ENCODE results near the gene CLCN2.
A peak's percentile ranks its signal among the peaks of the same experiment; 100 is the strongest.

Gene CLCN2

GRCh38 chr3:184359610-184360009, 1.8 kb downstream of the CLCN2 start:
- Histone ChIP-seq H3K9me3 (ENCODE audit: control insufficient read depth, low read length) (no peaks in the 10 kb centered on the region), H2AFZ (ENCODE audit: low read depth, low read length) (no peak overlapping the region), H2BK120ac (ENCODE audit: low read depth, low read length) (no peak overlapping the region), H2AK5ac (ENCODE audit: low read length, severe bottlenecking) (no peak overlapping the region), H3K9ac (ENCODE audit: low read length) (no peak overlapping the region), H2BK5ac (ENCODE audit: low read depth, low read length, poor library complexity, severe bottlenecking) (no peak overlapping the region), H3K79me1 (replicated peaks; ENCODE audit: low read length, poor library complexity, severe bottlenecking) (peaks cover 18% of the 10 kb centered on the region), H3K18ac (ENCODE audit: low read depth in 1 of 2, low read length in 2 of 2) (no peak overlapping the region), H4K8ac (ENCODE audit: low read length) (no peak overlapping the region), H3K4me1 (ENCODE audit: control insufficient read depth, insufficient read depth, low read depth, low read length) (peaks cover 23% of the 10 kb centered on the region), H4K91ac (ENCODE audit: low read length) (no peak overlapping the region), H3K4ac (ENCODE audit: low read depth in 1 of 2, low read length in 2 of 2) (peak overlapping the region in 1 of 2 experiments; percentile 2), H3K14ac (ENCODE audit: low read length in 2 of 2) (no peak overlapping the region), H3K27ac (ENCODE audit: low read length, poor library complexity, severe bottlenecking) (no peak overlapping the region), H2BK15ac (ENCODE audit: low read depth, poor library complexity, severe bottlenecking) (no peak overlapping the region), H3K36me3 (ENCODE audit: control insufficient read depth in 1 of 2, insufficient read depth in 2 of 2, low read depth in 1 of 2, low read length in 2 of 2) (peaks cover 30 to 38% of the 10 kb centered on the region in 2 experiments), H3K4me3 (ENCODE audit: insufficient read depth in 1 of 2, low read depth in 1 of 2, low read length in 2 of 2) (no peak overlapping the region), H3K27me3 (ENCODE audit: control insufficient read depth in 1 of 2, insufficient read depth in 1 of 2, low read length in 2 of 2) (no peaks in the 10 kb centered on the region), H3K23ac (ENCODE audit: low read length in 2 of 2) (no peak overlapping the region), H3K4me2 (ENCODE audit: low read length, poor library complexity, severe bottlenecking) (no peak overlapping the region), H2BK12ac (ENCODE audit: low read length in 2 of 2) (no peak overlapping the region)
- no peak for DNase-seq
- WGBS: 74% methylated on average over 8 of the region's 9 CpGs

GRCh38 chr3:184358921-184359350, 2.5 kb downstream of the CLCN2 start:
- 86% methylated on average over 13 of the region's 14 CpGs for WGBS
- H3K23ac ChIP-seq (ENCODE audit: low read length in 2 of 2): no peak overlapping the region
- no peak overlapping the region for H3K9ac ChIP-seq (ENCODE audit: low read length)
- no peak overlapping the region for H3K27ac ChIP-seq (ENCODE audit: low read length, poor library complexity, severe bottlenecking)
- no peak overlapping the region for H3K14ac ChIP-seq (ENCODE audit: low read length in 2 of 2)
- peaks cover 18% of the 10 kb centered on the region for H3K79me1 ChIP-seq (replicated peaks; ENCODE audit: low read length, poor library complexity, severe bottlenecking)
- no peak overlapping the region for H3K4ac ChIP-seq (ENCODE audit: low read depth in 1 of 2, low read length in 2 of 2)
- peaks cover 28 to 43% of the 10 kb centered on the region in 2 experiments for H3K36me3 ChIP-seq (ENCODE audit: control insufficient read depth in 1 of 2, insufficient read depth in 2 of 2, low read depth in 1 of 2, low read length in 2 of 2)
- H3K4me3 ChIP-seq (ENCODE audit: insufficient read depth in 1 of 2, low read depth in 1 of 2, low read length in 2 of 2): no peak overlapping the region
- no peak overlapping the region for H2AFZ ChIP-seq (ENCODE audit: low read depth, low read length)
- no peak overlapping the region for H2BK5ac ChIP-seq (ENCODE audit: low read depth, low read length, poor library complexity, severe bottlenecking)
- no peak overlapping the region for H2BK12ac ChIP-seq (ENCODE audit: low read length in 2 of 2)
- no peak overlapping the region for H2BK120ac ChIP-seq (ENCODE audit: low read depth, low read length)
- no peak overlapping the region for H3K18ac ChIP-seq (ENCODE audit: low read depth in 1 of 2, low read length in 2 of 2)
- no peaks in the 10 kb centered on the region for H3K9me3 ChIP-seq (ENCODE audit: control insufficient read depth, low read length)
- H3K27me3 ChIP-seq (ENCODE audit: control insufficient read depth in 1 of 2, insufficient read depth in 1 of 2, low read length in 2 of 2): no peaks in the 10 kb centered on the region
- DNase-seq: no peak
- no peak overlapping the region for H4K8ac ChIP-seq (ENCODE audit: low read length)
- H4K91ac ChIP-seq (ENCODE audit: low read length): no peak overlapping the region
- H3K4me2 ChIP-seq (ENCODE audit: low read length, poor library complexity, severe bottlenecking): no peak overlapping the region
- peaks cover 21% of the 10 kb centered on the region for H3K4me1 ChIP-seq (ENCODE audit: control insufficient read depth, insufficient read depth, low read depth, low read length)
- H2BK15ac ChIP-seq (ENCODE audit: low read depth, poor library complexity, severe bottlenecking): peak overlapping the region; percentile 26
- no peak overlapping the region for H2AK5ac ChIP-seq (ENCODE audit: low read length, severe bottlenecking)

- Histone ChIP-seq H4K8ac (ENCODE audit: low read length) (no peak overlapping the region), H3K14ac (ENCODE audit: low read length in 2 of 2) (no peak overlapping the region), H3K23ac (ENCODE audit: low read length in 2 of 2) (no peak overlapping the region), H3K4me3 (ENCODE audit: insufficient read depth in 1 of 2, low read depth in 1 of 2, low read length in 2 of 2) (no peak overlapping the region), H2BK5ac (ENCODE audit: low read depth, low read length, poor library complexity, severe bottlenecking) (no peak overlapping the region), H3K4ac (ENCODE audit: low read depth in 1 of 2, low read length in 2 of 2) (no peak overlapping the region), H2BK120ac (ENCODE audit: low read depth, low read length) (no peak overlapping the region), H2BK12ac (ENCODE audit: low read length in 2 of 2) (no peak overlapping the region), H3K18ac (ENCODE audit: low read depth in 1 of 2, low read length in 2 of 2) (no peak overlapping the region), H3K36me3 (ENCODE audit: control insufficient read depth in 1 of 2, insufficient read depth in 2 of 2, low read depth in 1 of 2, low read length in 2 of 2) (peaks cover 28 to 50% of the 10 kb centered on the region in 2 experiments), H2AK5ac (ENCODE audit: low read length, severe bottlenecking) (no peak overlapping the region), H3K9me3 (ENCODE audit: control insufficient read depth, low read length) (no peaks in the 10 kb centered on the region), H2BK15ac (ENCODE audit: low read depth, poor library complexity, severe bottlenecking) (no peak overlapping the region), H2AFZ (ENCODE audit: low read depth, low read length) (no peak overlapping the region), H3K4me1 (ENCODE audit: control insufficient read depth, insufficient read depth, low read depth, low read length) (peaks cover 19% of the 10 kb centered on the region), H3K9ac (ENCODE audit: low read length) (no peak overlapping the region), H4K91ac (ENCODE audit: low read length) (no peak overlapping the region), H3K79me1 (replicated peaks; ENCODE audit: low read length, poor library complexity, severe bottlenecking) (peaks cover 18% of the 10 kb centered on the region), H3K4me2 (ENCODE audit: low read length, poor library complexity, severe bottlenecking) (no peak overlapping the region), H3K27ac (ENCODE audit: low read length, poor library complexity, severe bottlenecking) (no peak overlapping the region), H3K27me3 (ENCODE audit: control insufficient read depth in 1 of 2, insufficient read depth in 1 of 2, low read length in 2 of 2) (no peaks in the 10 kb centered on the region)
- DNase-seq: no peak
- WGBS: 91% methylated on average over 10 of the region's 12 CpGs
These were observed 3.2 kb downstream of the CLCN2 start for GRCh38 chr3:184358124-184358767.

GRCh38 chr3:184357248-184358123, 3.9 kb downstream of the CLCN2 start:
- H3K4me1 ChIP-seq (ENCODE audit: control insufficient read depth, insufficient read depth, low read depth, low read length): peaks cover 19% of the 10 kb centered on the region
- H3K27ac ChIP-seq (ENCODE audit: low read length, poor library complexity, severe bottlenecking): no peak overlapping the region
- H3K27me3 ChIP-seq (ENCODE audit: control insufficient read depth in 1 of 2, insufficient read depth in 1 of 2, low read length in 2 of 2): no peaks in the 10 kb centered on the region
- no peak for DNase-seq
- H3K9ac ChIP-seq (ENCODE audit: low read length): no peak overlapping the region
- peaks cover 18% of the 10 kb centered on the region for H3K79me1 ChIP-seq (replicated peaks; ENCODE audit: low read length, poor library complexity, severe bottlenecking)
- no peak overlapping the region for H3K4ac ChIP-seq (ENCODE audit: low read depth in 1 of 2, low read length in 2 of 2)
- no peak overlapping the region for H2AFZ ChIP-seq (ENCODE audit: low read depth, low read length)
- no peak overlapping the region for H3K4me2 ChIP-seq (ENCODE audit: low read length, poor library complexity, severe bottlenecking)
- peaks cover 33 to 58% of the 10 kb centered on the region in 2 experiments for H3K36me3 ChIP-seq (ENCODE audit: control insufficient read depth in 1 of 2, insufficient read depth in 2 of 2, low read depth in 1 of 2, low read length in 2 of 2)
- H3K4me3 ChIP-seq (ENCODE audit: insufficient read depth in 1 of 2, low read depth in 1 of 2, low read length in 2 of 2): no peak overlapping the region
- H3K9me3 ChIP-seq (ENCODE audit: control insufficient read depth, low read length): no peaks in the 10 kb centered on the region
- no peak overlapping the region for H2AK5ac ChIP-seq (ENCODE audit: low read length, severe bottlenecking)
- no peak overlapping the region for H2BK120ac ChIP-seq (ENCODE audit: low read depth, low read length)
- H4K91ac ChIP-seq (ENCODE audit: low read length): no peak overlapping the region
- H3K14ac ChIP-seq (ENCODE audit: low read length in 2 of 2): no peak overlapping the region
- no peak overlapping the region for H2BK12ac ChIP-seq (ENCODE audit: low read length in 2 of 2)
- H3K18ac ChIP-seq (ENCODE audit: low read depth in 1 of 2, low read length in 2 of 2): no peak overlapping the region
- H2BK15ac ChIP-seq (ENCODE audit: low read depth, poor library complexity, severe bottlenecking): no peak overlapping the region
- WGBS: 95% methylated on average over 24 of the region's 24 CpGs
- no peak overlapping the region for H3K23ac ChIP-seq (ENCODE audit: low read length in 2 of 2)
- H4K8ac ChIP-seq (ENCODE audit: low read length): no peak overlapping the region
- no peak overlapping the region for H2BK5ac ChIP-seq (ENCODE audit: low read depth, low read length, poor library complexity, severe bottlenecking)

All from mesenchymal stem cell (in vitro differentiated cells and primary cell).